Epidermal melanocyte (primary cell): ENCODE data around the gene CUTA.

Experiments used
- DNase-seq: peaks from one replicate; pipeline ENCODE4 v3.0.0; 2011; ENCODE audit warnings: low spot score; ENCODE audit not compliant: insufficient read length

The CUTA gene

DNA sequence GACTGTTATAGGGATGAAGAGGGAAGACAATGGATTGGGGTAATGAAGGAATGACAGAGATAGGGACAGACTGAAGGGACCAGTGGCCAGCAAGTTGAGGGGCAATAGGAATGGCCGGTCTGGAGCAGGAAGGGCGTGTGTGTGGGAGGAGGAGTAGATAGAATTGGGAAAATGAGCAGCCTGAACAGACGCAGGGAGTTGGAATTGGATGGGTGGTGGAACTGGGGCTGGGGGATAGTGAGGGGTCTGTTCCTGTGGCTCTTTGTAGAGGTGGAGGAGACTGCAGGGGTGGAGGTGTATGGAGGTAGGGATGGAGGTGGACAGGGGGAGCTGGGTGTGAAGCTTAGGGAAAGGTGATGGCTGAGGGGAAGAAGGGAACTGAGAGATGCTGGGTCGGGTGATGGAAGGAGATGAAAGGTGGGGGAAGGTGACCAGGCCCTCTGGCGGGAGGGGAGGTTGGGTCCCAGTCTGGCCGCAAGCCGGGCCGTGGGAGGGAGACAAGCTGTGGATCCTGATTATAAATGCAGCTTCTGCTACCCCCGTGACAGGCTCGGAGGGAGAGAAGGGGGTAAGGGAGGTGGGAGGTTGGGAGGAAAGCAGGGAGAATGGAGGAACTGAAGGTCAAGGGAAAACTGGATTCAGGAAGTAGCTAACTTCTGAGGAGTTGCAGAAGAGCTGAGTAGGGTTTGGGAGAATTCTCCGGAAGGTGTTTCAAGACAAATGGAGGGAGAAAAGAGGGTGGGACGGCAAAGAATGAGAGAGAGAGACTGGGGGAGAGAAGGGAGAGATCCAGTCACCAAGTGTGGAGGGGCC lies 7.2 kb upstream of the CUTA start:
- no peak for DNase-seq

DNA sequence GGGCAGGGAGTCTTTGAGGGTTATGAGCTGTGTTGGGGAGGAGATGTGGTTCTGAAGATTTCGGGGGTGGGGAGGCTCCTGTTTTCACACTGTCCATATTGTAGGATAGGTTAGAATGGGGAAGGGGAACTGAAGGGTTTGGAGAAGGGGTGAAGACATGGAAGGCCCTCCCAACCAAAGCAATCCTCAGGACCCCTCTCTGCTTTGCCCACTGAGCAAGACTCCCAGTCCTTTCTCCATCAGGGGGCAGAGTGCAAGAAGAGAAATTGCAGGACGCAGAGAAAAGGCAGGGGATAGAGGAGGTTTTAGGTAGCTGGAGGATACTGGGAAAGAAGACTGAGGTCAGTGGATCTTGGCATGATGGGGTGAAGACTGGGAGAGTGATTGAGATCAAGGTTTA lies 5.9 kb upstream of the CUTA start:
- DNase-seq, result no peak

GRCh38 chr6:33421344-33421643 lies 3.4 kb upstream of the CUTA start:
- DNase-seq, result no peak

- no peak for DNase-seq
Measured at GRCh38 chr6:33420491-33421343, 2.8 kb upstream of the CUTA start.

GRCh38 chr6:33419580-33420490 lies 1.9 kb upstream of the CUTA start, which contains the start of gene SYNGAP1:
Gene SYNGAP1, plus strand, starts transcription at chr6:33420065. Its CDS starts 200 bp downstream, at chr6:33420265.
- no peak for DNase-seq

DNA sequence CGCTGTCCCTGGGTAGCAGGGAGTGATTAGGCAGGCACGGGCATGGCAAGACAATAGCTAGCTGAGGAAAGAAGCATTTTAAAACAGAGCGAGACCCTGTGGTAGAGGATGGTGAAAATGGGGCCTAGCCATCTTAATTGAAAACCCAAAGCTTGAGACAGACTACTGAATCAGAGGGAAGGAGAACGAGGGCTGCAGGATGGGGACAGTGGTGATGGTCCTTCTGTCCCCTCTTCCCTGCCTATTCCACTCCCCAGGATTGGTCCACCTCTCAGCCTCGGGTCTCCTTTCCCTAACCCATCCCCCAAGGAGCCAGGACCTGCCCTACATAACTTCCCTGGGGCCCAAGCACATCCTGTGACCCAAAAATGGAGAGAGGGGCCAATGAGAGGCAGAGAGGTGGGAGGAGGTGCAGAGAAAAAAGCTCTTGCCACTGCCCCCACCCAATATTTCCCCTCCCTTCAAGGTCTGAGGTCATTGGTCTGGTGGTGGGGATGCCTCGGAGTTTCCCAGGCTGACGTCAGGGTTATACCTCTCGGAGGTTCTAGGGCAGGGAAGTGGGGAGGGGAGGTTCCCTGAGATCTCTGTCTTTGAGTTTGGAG lies 884 bp upstream of the CUTA start:
- DNase-seq, result no peak

- no peak for DNase-seq
Measured at GRCh38 chr6:33417128-33417902, 592 bp downstream of the CUTA start.

- no peak for DNase-seq
Measured at GRCh38 chr6:33416386-33417127, 1.4 kb downstream of the CUTA start.

DNA sequence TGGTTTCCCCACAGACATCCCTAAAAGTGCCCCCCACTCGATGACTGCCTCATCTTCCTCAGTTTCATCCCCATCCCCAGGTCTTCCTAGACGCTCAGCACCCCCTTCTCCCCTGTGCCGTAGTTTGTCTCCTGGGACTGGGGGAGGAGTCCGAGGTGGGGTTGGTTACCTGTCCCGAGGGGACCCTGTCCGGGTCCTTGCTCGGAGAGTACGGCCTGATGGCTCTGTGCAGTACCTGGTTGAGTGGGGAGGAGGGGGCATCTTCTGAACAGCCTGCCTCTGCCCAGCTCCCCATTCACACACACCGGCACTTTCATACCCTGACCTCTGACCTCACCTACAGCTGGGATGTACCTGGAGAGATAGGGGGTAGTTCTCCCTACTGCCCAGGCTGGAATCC lies 2.1 kb downstream of the CUTA start:
- DNase-seq, result no peak

- DNase-seq, result no peak
Measured at GRCh38 chr6:33414592-33415271, 3.2 kb downstream of the CUTA start.

- no peak for DNase-seq
Measured at GRCh38 chr6:33413241-33414120, 4.4 kb downstream of the CUTA start.

DNA sequence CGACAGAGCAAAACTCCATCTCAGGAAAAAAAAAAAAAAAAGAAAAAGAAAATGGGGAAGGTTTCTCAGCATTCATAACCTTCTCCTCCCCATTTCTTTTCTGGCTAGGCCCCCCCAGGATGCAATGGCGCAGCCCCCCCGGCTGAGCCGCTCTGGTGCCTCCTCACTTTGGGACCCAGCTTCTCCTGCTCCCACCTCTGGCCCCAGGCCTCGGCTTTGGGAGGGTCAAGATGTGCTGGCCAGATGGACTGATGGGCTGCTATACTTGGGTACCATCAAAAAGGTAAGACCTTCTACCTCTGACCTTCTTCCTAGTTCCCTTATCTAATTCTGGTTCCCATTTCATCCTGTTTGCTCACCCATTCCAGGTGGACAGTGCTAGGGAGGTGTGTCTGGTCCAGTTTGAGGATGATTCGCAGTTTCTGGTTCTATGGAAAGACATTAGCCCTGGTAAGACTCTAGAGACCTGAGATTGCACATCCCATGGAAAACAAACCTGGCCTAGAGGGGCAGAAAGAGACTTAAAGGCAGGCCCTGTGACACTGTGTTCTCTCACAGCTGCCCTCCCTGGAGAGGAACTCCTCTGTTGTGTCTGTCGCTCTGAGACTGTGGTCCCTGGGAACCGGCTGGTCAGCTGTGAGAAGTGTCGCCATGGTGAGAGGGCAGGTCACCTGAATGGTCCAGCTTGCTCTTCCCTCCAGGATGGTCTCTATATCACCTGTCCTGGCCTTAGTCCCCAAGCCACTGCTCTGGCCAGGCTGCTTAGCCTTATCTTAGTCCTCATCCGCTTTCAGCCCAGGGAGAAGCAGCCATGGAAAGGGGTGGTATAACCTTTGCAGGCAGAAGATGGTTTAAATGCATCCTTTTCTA lies 5.5 kb downstream of the CUTA start:
- no peak for DNase-seq

GRCh38 chr6:33411632-33412005 lies 6.3 kb downstream of the CUTA start:
- no peak for DNase-seq

DNA sequence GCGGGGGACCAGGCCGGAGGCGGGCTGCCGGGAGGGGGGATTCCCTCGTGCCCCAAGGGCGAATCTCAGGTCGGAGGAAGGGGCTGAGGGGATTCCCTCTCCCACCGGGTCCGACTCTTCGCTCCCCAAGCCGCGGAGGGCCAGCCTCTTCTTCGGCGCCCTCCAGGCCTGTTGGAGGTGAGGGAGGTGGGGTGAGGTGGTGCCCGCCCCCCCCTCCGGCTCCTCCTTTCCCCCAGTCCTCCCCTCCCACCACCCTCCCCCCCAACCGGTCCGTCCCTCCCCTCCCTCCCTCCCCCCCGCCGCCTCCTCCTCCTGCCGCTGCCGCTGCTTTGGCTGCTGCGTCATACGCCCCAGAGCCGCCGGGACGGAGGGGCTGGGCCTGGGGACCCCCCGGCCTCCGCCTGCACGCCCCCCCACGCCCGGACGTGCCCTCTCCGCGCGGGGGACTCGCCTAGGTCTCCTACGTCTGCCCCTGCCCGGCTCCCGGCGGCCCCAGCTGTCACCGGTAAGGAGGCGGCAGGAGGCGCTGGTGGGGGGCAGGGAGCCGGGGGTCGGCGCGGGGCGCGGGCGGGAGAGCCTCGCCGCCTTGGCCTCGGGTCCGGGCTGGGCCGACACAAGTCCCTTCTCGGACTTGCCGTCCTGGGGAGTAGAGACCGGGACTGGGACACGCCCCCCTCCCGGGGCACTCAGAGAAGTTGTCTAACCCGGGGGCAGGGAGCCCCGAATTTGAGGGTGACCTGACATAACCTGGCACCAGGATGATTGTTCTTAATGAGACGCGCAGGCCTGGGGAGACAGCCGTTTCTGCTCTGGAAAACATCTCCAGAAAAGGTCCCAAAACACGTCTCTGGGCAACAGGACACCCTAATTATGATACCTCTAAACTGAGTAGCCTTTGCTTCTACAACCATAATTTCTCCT lies 6.9 kb downstream of the CUTA start, which contains the start of gene PHF1:
PHF1 (plus strand) TSS at position 304 of the 921 bp plus-strand sequence. CDS start 1,250 bp downstream, outside the sequence.
- DNase-seq, result peak; percentile 79

DNA sequence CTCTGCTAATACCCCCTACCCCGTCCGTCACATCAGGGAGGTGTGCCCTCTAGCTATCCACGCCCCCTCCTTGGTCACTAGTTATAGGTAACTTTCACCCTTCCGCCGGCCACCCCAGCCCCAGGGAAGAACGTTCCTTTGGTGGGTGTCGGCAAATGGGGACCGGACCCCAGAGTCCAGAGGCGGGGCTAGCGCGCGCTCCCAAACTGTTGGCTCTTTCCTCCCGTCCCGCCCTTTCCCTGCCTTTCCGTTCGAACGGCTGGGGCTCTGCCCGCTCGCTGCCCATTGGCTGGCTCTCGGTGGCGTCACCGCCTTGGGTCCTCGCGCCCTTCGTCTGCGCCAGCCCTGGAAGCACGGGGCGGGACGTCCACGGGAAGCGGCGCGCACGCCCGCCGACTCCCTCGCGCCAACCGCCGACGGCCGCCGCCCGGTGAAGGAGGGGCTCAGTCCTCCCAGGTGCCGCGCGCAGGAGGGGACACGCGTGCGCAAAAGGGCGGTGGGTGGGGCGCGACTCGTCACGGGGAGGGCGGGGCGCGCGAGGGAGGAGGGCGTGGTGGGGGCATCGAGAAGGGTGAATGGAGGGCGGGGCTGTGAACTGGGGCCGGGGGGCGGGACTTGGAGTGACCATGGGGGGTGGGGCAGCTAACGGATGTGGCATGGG lies 7.7 kb downstream of the CUTA start:
- peak; percentile 97 for DNase-seq
